Activated T-cell treated with anti-CD3 and anti-CD28 coated beads for 48 hours (primary cell): ENCODE measurements around the gene MPZL1.
"Not testable (repeated sequence)": the region's sequence is repeated elsewhere in the genome, so short reads cannot be mapped to it uniquely, and the experiment has no call there.

Experiments
- DNase-seq: peaks from one replicate; pipeline ENCODE4 v3.0.0-alpha.2; 2020; ENCODE audit warnings: low read depth

The MPZL1 gene

GRCh38 chr1:167719715-167720421, 1.9 kb upstream of the MPZL1 start:
- not testable (repeated sequence) for DNase-seq

GRCh38 chr1:167720965-167721616, 691 bp upstream of the MPZL1 start:
- DNase-seq: no peak

- DNase-seq: no peak
These were observed 529 bp downstream of the MPZL1 start for GRCh38 chr1:167722152-167722869.

GRCh38 chr1:167722870-167723251, 1.1 kb downstream of the MPZL1 start:
- no peak for DNase-seq

GRCh38 chr1:167723707-167724323, 2.0 kb downstream of the MPZL1 start:
- no peak for DNase-seq

- DNase-seq: no peak
These were observed 4.2 kb downstream of the MPZL1 start for GRCh38 chr1:167726008-167726407.

GRCh38 chr1:167728818-167729410, 7.1 kb downstream of the MPZL1 start:
- no peak for DNase-seq

- DNase-seq: no peak
These were observed 12.4 kb downstream of the MPZL1 start for GRCh38 chr1:167734227-167734626.

GRCh38 chr1:167734841-167735240, 13.1 kb downstream of the MPZL1 start:
- no peak for DNase-seq

GRCh38 chr1:167737169-167737568, 15.4 kb downstream of the MPZL1 start:
- no peak for DNase-seq

- DNase-seq: no peak
These were observed 16.4 kb downstream of the MPZL1 start for GRCh38 chr1:167738158-167738557.

- no peak for DNase-seq
These were observed 18.0 kb downstream of the MPZL1 start for GRCh38 chr1:167739752-167740151.

GRCh38 chr1:167741103-167741502, 19.3 kb downstream of the MPZL1 start:
- not testable (repeated sequence) for DNase-seq

GRCh38 chr1:167742392-167743057, 20.7 kb downstream of the MPZL1 start:
- DNase-seq: not testable (repeated sequence)

GRCh38 chr1:167744901-167745300, 23.1 kb downstream of the MPZL1 start:
- no peak for DNase-seq

GRCh38 chr1:167746013-167746672, 24.4 kb downstream of the MPZL1 start:
- DNase-seq: no peak

- no peak for DNase-seq
These were observed 25.3 kb downstream of the MPZL1 start for GRCh38 chr1:167746988-167747655.

GRCh38 chr1:167747988-167748387, 26.2 kb downstream of the MPZL1 start:
- no peak for DNase-seq

GRCh38 chr1:167748906-167749305, 27.1 kb downstream of the MPZL1 start:
- no peak for DNase-seq

- DNase-seq: no peak
These were observed 28.0 kb downstream of the MPZL1 start for GRCh38 chr1:167749741-167750140.

GRCh38 chr1:167750641-167751040, 28.9 kb downstream of the MPZL1 start:
- DNase-seq: no peak
